ENCODE results near the gene HSD3B2. TPM values are rescaled to one million over a fixed set of nuclear protein-coding genes. Genes with fewer than 3 reads are reported as not detected.

Gene HSD3B2
- total and polyA plus RNA-seq, 2 of the 13 experiments (the other 11 are each of a cell fraction or from before 2014, with no cell fraction given): 0.20 TPM; not detected in 1

GRCh38 chr1:119463569-119463968, 48.6 kb downstream of the HSD3B2 start (continued):
- TF ChIP-seq PRDM10 (CRISPR knock-in tag; IDR thresholded peaks at IDR 0.05; ENCODE audit: low read depth) (no peak), NCOR1 (IDR thresholded peaks at IDR 0.05; ENCODE audit: borderline replicate concordance, low read length) (no peak), ZNF292 (CRISPR knock-in tag; IDR thresholded peaks at IDR 0.05; ENCODE audit: borderline replicate concordance, low read depth) (no peak), DR1 (CRISPR knock-in tag; IDR thresholded peaks at IDR 0.05) (no peak), ZNF350 (CRISPR knock-in tag; IDR thresholded peaks at IDR 0.05; ENCODE audit: borderline replicate concordance, low read depth) (no peak)

GRCh38 chr1:119466445-119466844, 51.5 kb downstream of the HSD3B2 start:
- CTCF ChIA-PET (ENCODE audit: low intra/inter-chr PET ratio, low total read pairs): no interaction called here
- WGBS (ENCODE audit: low lambda C conversion rate): 3% methylated on average over 2 of the region's 2 CpGs
- no peak; the same call in 2 of the 3 replicates for ATAC-seq
- Histone ChIP-seq H3K9me3 (ENCODE audit: low read length) (no peaks in the 10 kb centered on the region), H3K27me3 (ENCODE audit: control insufficient read depth in 1 of 2, insufficient read depth in 2 of 2, low read length in 2 of 2) (peaks cover 0 to 6% of the 10 kb centered on the region in 2 experiments; a peak in 1 of 5 replicates), H3K36me3 (replicated peaks in 1 of 2; ENCODE audit: control insufficient read depth in 1 of 2, insufficient read depth in 2 of 2, low read length in 2 of 2) (no peaks in the 10 kb centered on the region), H3K9ac (ENCODE audit: insufficient read depth, low read depth, low read length) (no peak overlapping the region), H3K27ac (ENCODE audit: extremely low read length, insufficient read depth, low read length) (no peak overlapping the region), H4K20me1 (ENCODE audit: insufficient read depth, low read length) (no peaks in the 10 kb centered on the region), H3K4me2 (ENCODE audit: low read depth, low read length) (no peak overlapping the region), H3K79me2 (ENCODE audit: insufficient read depth, low read length) (no peaks in the 10 kb centered on the region), H3K4me1 (ENCODE audit: insufficient read depth, low read length) (peaks cover 39% of the 10 kb centered on the region), H2AFZ (ENCODE audit: low read length) (no peak overlapping the region), H3K4me3 (replicated peaks in 1 of 3; ENCODE audit: insufficient read depth in 1 of 3, low read depth in 2 of 3, low read length in 3 of 3) (no peak overlapping the region)
- no peak for FAIRE-seq
- POLR2A ChIA-PET: no interaction called here
- in situ Hi-C loops (cut with HindIII; ENCODE audit: extremely low pct_ligation_motif_present, low pct_unique_long_range_greater_than_20kb) (no loop called here), intact Hi-C loops (cut with micrococcal nuclease; ENCODE audit: unreplicated experiment) (no loop called here)
- TF ChIP-seq HNF4A (CRISPR knock-in tag; IDR thresholded peaks at IDR 0.05): 0 out of 2 replicates have a peak, but pooled peaks have one; percentile 19
- no peak for TF ChIP-seq KMT2B (CRISPR knock-in tag; IDR thresholded peaks at IDR 0.05)
- no peak for DNase-seq (ENCODE audit: low spot score)
- BruUV-seq (replicated peaks): no TSS peak

Measured in HepG2 (cell line).